Activated naive CD4-positive, alpha-beta T cell treated with anti-CD3 and anti-CD28 coated beads for 36 hours (primary cell): ENCODE results near the gene C1R. TPM values are rescaled to one million over a fixed set of nuclear protein-coding genes. Genes with fewer than 3 reads are reported as not detected.

Source experiments
- CTCF ChIA-PET: fragments of 350-600 bp; sonication (Branson Sonifier 250); formaldehyde crosslinking; loops from one replicate; lab custom pipeline; 2021; ENCODE audit warnings: antibody characterized with exemption; lab: Charles Lee
- DNase-seq: peaks from one replicate; pipeline ENCODE4 v3.0.0-alpha.2; 2020
- H3K27ac Mint-ChIP-seq: one replicate; pipeline ENCODE4 v1.8.0; 2021; ENCODE audit warnings: mild to moderate bottlenecking, mixed read lengths
- H3K27me3 Mint-ChIP-seq: one replicate; pipeline ENCODE4 v1.8.0; 2021; ENCODE audit warnings: low read depth, mixed read lengths
- H3K36me3 Mint-ChIP-seq: one replicate; pipeline ENCODE4 v1.8.0; 2021; ENCODE audit warnings: low read depth, mixed read lengths
- H3K4me1 Mint-ChIP-seq: one replicate; pipeline ENCODE4 v1.8.0; 2021; ENCODE audit warnings: low read depth, mixed read lengths
- H3K4me3 Mint-ChIP-seq: one replicate; pipeline ENCODE4 v1.8.0; 2021; ENCODE audit warnings: mild to moderate bottlenecking, moderate library complexity, mixed read lengths
- H3K9me3 Mint-ChIP-seq: one replicate; pipeline ENCODE4 v1.8.0; 2021; ENCODE audit warnings: mixed read lengths
- intact Hi-C: fragments of 100-400 bp; cut with micrococcal nuclease; formaldehyde crosslinking; loops from one replicate; pipeline ENCODE4 v1.15.1; 2023
- total RNA-seq, 2 experiments: library from RNA; stranded (reverse); gene quantifications; one replicate each; pipeline ENCODE4 v1.2.3, GENCODE V29; 2021

The C1R gene
- total RNA-seq = 1 to 10 TPM; 1.4 to 1.5 TPM

DNA sequence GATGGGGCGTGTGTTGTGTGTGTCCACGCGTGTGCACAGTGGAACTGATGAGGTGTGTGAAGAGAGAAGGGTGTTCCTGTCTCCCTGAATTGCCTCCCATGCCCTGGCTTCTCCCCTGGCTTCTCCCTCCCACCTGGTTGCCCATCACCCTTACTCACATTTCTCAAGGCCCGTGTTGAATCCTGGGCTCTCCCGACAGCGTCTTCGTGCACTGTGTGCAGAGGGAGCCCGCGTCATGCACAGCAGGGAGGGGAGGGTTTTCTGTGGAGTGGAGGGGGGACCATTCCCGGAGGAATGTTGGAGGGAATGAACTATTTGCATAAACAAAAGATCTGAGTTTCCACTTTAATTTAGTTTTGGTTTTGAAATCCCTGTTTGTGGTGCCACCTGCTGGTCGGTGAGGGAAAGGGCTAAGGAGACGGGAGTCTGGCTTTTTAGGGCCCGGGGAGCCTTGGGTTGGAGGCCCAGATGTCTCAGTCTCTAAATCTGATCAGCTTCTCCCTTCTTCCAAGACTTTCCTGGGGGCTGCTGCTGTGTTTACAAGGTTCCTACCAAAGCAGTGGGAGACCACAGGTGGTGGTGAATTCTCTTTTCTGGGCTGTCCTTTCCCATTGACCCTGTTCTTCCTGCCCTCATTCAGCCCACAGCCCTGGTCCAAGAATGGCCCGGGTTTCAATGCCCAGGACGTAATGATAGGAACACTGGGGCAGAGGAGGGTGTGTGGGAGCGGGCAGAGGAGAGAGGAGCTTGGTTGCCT lies at the start of gene C1R:
TSS of gene C1R (minus strand) at position 217 of the 757 bp plus-strand sequence. CDS start at position 160, 57 bp downstream.
- peak within 1 kb of the TSS; percentile 22 for H3K27ac Mint-ChIP-seq
- DNase-seq = peak; percentile 83
- intact Hi-C loops = loop anchor here (1.0 to 2.0 kb wide), 6 partner anchors 20 to 224 kb away; partner anchors contain the start of genes C12orf57, EMG1, LPCAT3 and PHB2
- H3K27me3 Mint-ChIP-seq = no peaks in the 10 kb centered on the region
- no peaks in the 10 kb centered on the region for H3K9me3 Mint-ChIP-seq
- peaks cover 7% of the 10 kb centered on the region for H3K4me1 Mint-ChIP-seq
- H3K36me3 Mint-ChIP-seq = no peaks in the 10 kb centered on the region
- peak within 1 kb of the TSS; percentile 73 for H3K4me3 Mint-ChIP-seq
- CTCF ChIA-PET = interaction anchor here (0.8 to 2.7 kb wide), 7 partner anchors 10 to 148 kb away, joined by 3 to 30 read pairs (median 5); partner anchors contain the start of genes C12orf57, C1RL and RNU7-1

- DNase-seq = no peak
- CTCF ChIA-PET = interaction anchor here (0.5 to 2.8 kb wide), 15 partner anchors 10 to 975 kb away, joined by 3 to 11 read pairs (median 4); partner anchors contain the start of gene PEX5
- no peaks in the 10 kb centered on the region for H3K9me3 Mint-ChIP-seq
- intact Hi-C loops = loop anchor here (1.0 to 2.0 kb wide), 3 partner anchors 47 to 497 kb away; no protein-coding TSS in a partner anchor
- no peak overlapping the region for H3K4me3 Mint-ChIP-seq
- H3K36me3 Mint-ChIP-seq = no peaks in the 10 kb centered on the region
- no peak overlapping the region for H3K27ac Mint-ChIP-seq
- H3K27me3 Mint-ChIP-seq = no peaks in the 10 kb centered on the region
- H3K4me1 Mint-ChIP-seq = peaks cover 2% of the 10 kb centered on the region
Observed at GRCh38 chr12:7141351-7142005, 49.2 kb upstream of the C1R start.

DNA sequence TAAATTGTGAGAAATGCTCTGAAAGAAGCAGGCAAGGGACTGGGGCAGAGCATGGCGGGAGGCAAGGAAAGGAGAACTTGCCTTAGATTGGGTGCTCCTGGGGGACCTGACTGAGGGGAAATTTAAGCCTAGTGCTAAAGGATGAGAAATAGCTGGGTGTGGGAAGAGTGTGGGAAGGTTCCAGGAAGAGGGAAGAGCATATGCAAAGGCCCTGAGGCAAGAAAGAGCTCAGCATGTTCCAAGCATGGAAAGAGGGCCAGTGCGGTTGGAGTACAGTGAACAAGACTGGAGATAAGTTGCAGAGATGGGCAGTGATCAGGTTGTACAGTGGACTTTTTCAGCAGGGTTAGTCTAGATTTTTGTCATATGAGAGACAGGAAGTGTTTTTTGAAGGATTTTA lies 47.0 kb upstream of the C1R start:
- intact Hi-C loops = no loop called here
- no peak overlapping the region for H3K27ac Mint-ChIP-seq
- no peak overlapping the region for H3K4me3 Mint-ChIP-seq
- DNase-seq = no peak
- no peaks in the 10 kb centered on the region for H3K9me3 Mint-ChIP-seq
- peaks cover 4% of the 10 kb centered on the region for H3K36me3 Mint-ChIP-seq
- no peaks in the 10 kb centered on the region for H3K27me3 Mint-ChIP-seq
- peaks cover 2% of the 10 kb centered on the region for H3K4me1 Mint-ChIP-seq
- CTCF ChIA-PET = interaction anchor here (0.6 to 1.0 kb wide), 3 partner anchors 16 to 499 kb away, joined by 3 to 4 read pairs (median 3); no protein-coding TSS in a partner anchor

- CTCF ChIA-PET = no interaction called here
Observed at GRCh38 chr12:7137908-7138307, 45.7 kb upstream of the C1R start.

GRCh38 chr12:7136676-7137075 lies 44.4 kb upstream of the C1R start:
- no peaks in the 10 kb centered on the region for H3K27me3 Mint-ChIP-seq
- CTCF ChIA-PET = no interaction called here
- intact Hi-C loops = no loop called here
- no peak overlapping the region for H3K27ac Mint-ChIP-seq
- H3K4me3 Mint-ChIP-seq = no peak overlapping the region
- peaks cover 4% of the 10 kb centered on the region for H3K36me3 Mint-ChIP-seq
- peaks cover 8% of the 10 kb centered on the region for H3K4me1 Mint-ChIP-seq
- H3K9me3 Mint-ChIP-seq = no peaks in the 10 kb centered on the region
- no peak for DNase-seq

More at GRCh38 chr12:7137908-7138307, 45.7 kb upstream of the C1R start:
- no peak overlapping the region for H3K4me3 Mint-ChIP-seq
- no peak for DNase-seq
- no peaks in the 10 kb centered on the region for H3K27me3 Mint-ChIP-seq
- no peaks in the 10 kb centered on the region for H3K9me3 Mint-ChIP-seq
- intact Hi-C loops = no loop called here
- H3K36me3 Mint-ChIP-seq = peaks cover 4% of the 10 kb centered on the region
- H3K4me1 Mint-ChIP-seq = peaks cover 2% of the 10 kb centered on the region
- H3K27ac Mint-ChIP-seq = no peak overlapping the region

DNA sequence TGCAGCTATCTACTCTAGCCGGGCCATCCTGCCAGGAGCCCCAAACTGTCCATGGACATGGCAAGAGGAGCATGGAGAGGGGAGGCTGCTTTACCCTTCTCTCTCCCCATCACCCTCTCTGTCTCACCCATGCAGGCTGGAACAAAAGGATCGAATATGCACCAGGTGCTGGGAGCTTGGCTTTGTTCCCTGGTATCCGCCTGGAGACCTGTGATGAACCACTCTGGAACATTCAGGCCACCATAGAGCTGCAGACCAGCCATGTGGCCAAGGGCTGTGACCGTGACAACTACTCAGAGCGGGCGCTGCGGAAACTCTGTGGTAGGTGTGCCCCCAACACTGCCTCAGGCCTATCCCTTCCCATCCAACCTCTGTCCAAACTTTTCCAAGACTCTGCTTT lies 43.8 kb upstream of the C1R start:
- H3K4me3 Mint-ChIP-seq = no peak overlapping the region
- peaks cover 4% of the 10 kb centered on the region for H3K36me3 Mint-ChIP-seq
- H3K9me3 Mint-ChIP-seq = no peaks in the 10 kb centered on the region
- CTCF ChIA-PET = interaction anchor here (1.5 kb wide), 1 partner anchor 10 kb away, joined by 5 read pairs; no protein-coding TSS in a partner anchor
- no peak for DNase-seq
- no peaks in the 10 kb centered on the region for H3K27me3 Mint-ChIP-seq
- intact Hi-C loops = no loop called here
- no peak overlapping the region for H3K27ac Mint-ChIP-seq
- H3K4me1 Mint-ChIP-seq = peaks cover 14% of the 10 kb centered on the region

- peaks cover 21% of the 10 kb centered on the region for H3K4me1 Mint-ChIP-seq
- DNase-seq = no peak
- no peaks in the 10 kb centered on the region for H3K9me3 Mint-ChIP-seq
- no peak overlapping the region for H3K27ac Mint-ChIP-seq
- peaks cover 4% of the 10 kb centered on the region for H3K36me3 Mint-ChIP-seq
- H3K27me3 Mint-ChIP-seq = no peaks in the 10 kb centered on the region
- CTCF ChIA-PET = interaction anchor here (1.5 kb wide), 1 partner anchor 11 kb away, joined by 5 read pairs; no protein-coding TSS in a partner anchor
- intact Hi-C loops = loop anchor here (5.0 kb wide), 1 partner anchor 508 kb away; no protein-coding TSS in a partner anchor
- H3K4me3 Mint-ChIP-seq = no peak overlapping the region
Observed at GRCh38 chr12:7134396-7135166, 42.3 kb upstream of the C1R start.

DNA sequence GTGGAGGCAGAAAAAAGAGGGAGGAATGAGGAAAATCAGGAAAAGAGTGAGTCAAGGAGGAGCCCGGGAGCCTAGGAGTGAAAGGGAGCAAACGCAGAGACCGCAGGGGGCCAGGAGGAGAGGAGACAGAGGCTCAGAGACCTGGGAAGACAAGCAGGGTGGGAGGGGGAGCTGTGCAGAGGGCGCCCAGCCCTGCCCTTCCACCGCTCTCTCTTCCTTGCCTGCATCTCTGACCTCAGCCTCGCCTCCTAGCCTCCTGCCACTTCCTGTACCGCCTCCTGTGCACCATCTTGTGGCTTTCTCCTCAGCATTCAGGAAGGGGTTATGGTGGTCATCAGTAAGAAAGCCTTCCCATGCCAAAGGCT lies 39.2 kb upstream of the C1R start:
- peaks cover 27% of the 10 kb centered on the region for H3K4me1 Mint-ChIP-seq
- peak; percentile 42 for DNase-seq
- H3K36me3 Mint-ChIP-seq = peaks cover 4% of the 10 kb centered on the region
- no peak overlapping the region for H3K27ac Mint-ChIP-seq
- peak overlapping the region; percentile 82 for H3K4me3 Mint-ChIP-seq
- CTCF ChIA-PET = interaction anchor here (0.9 kb wide), 2 partner anchors 10 to 18 kb away, joined by 3 read pairs; no protein-coding TSS in a partner anchor
- no peaks in the 10 kb centered on the region for H3K9me3 Mint-ChIP-seq
- no peaks in the 10 kb centered on the region for H3K27me3 Mint-ChIP-seq
- intact Hi-C loops = loop anchor here (5.0 kb wide), 1 partner anchor 511 kb away; no protein-coding TSS in a partner anchor

- H3K4me1 Mint-ChIP-seq = peaks cover 27% of the 10 kb centered on the region
- no peaks in the 10 kb centered on the region for H3K27me3 Mint-ChIP-seq
- CTCF ChIA-PET = interaction anchor here (0.5 to 1.0 kb wide), 5 partner anchors 10 to 20 kb away, joined by 3 to 5 read pairs (median 3); no protein-coding TSS in a partner anchor
- H3K27ac Mint-ChIP-seq = peak overlapping the region; percentile 37
- H3K36me3 Mint-ChIP-seq = peaks cover 4% of the 10 kb centered on the region
- intact Hi-C loops = loop anchor here (1.0 to 5.0 kb wide), 3 partner anchors 23 to 511 kb away; partner anchors contain the start of gene PEX5
- peak; percentile 62 for DNase-seq
- peak overlapping the region; percentile 82 for H3K4me3 Mint-ChIP-seq
- H3K9me3 Mint-ChIP-seq = no peaks in the 10 kb centered on the region
Observed at GRCh38 chr12:7130701-7131501, 38.7 kb upstream of the C1R start.

GRCh38 chr12:7129872-7130691 lies 37.8 kb upstream of the C1R start, which contains the start of gene CLSTN3:
TSS of gene CLSTN3 (plus strand) at chr12:7130371. CDS start at chr12:7130649, 278 bp downstream.
- no peaks in the 10 kb centered on the region for H3K9me3 Mint-ChIP-seq
- peak within 1 kb of the TSS; percentile 55 for H3K27ac Mint-ChIP-seq
- peak within 1 kb of the TSS; percentile 82 for H3K4me3 Mint-ChIP-seq
- H3K27me3 Mint-ChIP-seq = no peaks in the 10 kb centered on the region
- H3K4me1 Mint-ChIP-seq = peaks cover 27% of the 10 kb centered on the region
- CTCF ChIA-PET = interaction anchor here (0.9 to 1.0 kb wide), 2 partner anchors 12 to 19 kb away, joined by 3 to 5 read pairs; no protein-coding TSS in a partner anchor
- intact Hi-C loops = loop anchor here (1.0 to 5.0 kb wide), 3 partner anchors 22 to 512 kb away; partner anchors contain the start of gene PEX5
- peak; percentile 87 for DNase-seq
- no peaks in the 10 kb centered on the region for H3K36me3 Mint-ChIP-seq
